IMR-90 (cell line): ENCODE results near the gene DNAI2. TPM values are rescaled to one million over a fixed set of nuclear protein-coding genes. Genes with fewer than 3 reads are reported as not detected.

Experiments
- ATAC-seq: fragments of 200-7000 bp; cut with Tn5 transposase; 2 replicates; pipeline ENCODE4 v1.9.1; 2020; ENCODE audit warnings: low read depth, mild to moderate bottlenecking, moderate library complexity
- BruUV-seq: library from RNA; stranded (reverse); fragments of 400-500 nt; replicated peaks from 2 replicates; lab custom pipeline; 2021; lab: Mats Ljungman, UMichigan
- CTCF ChIA-PET: fragments of 300-600 bp; formaldehyde crosslinking; extraction: SDS; loops from one replicate; lab custom pipeline; 2021; ENCODE audit warnings: antibody characterized with exemption; lab: Yijun Ruan, JAX
- POLR2A ChIA-PET: fragments of 300-600 bp; sonication (Branson Sonifier 250); formaldehyde crosslinking; loops from one replicate; lab custom pipeline; 2022; ENCODE audit warnings: antibody characterized with exemption; ENCODE audit not compliant: unreplicated experiment; lab: Charles Lee
- DNase-seq: peaks from one replicate; pipeline ENCODE4 v3.0.0; 2013
- H2AFZ ChIP-seq: replicated peaks from 2 replicates; pipeline ENCODE3; 2013; ENCODE audit warnings: low read length, mild to moderate bottlenecking; ENCODE audit not compliant: poor library complexity
- H2AK5ac ChIP-seq: 2 replicates; pipeline ENCODE4 v1.6.1; 2013; ENCODE audit warnings: low read depth, low read length, inconsistent platforms
- H2AK9ac ChIP-seq: replicated peaks from 2 replicates; pipeline ENCODE3; 2013; ENCODE audit warnings: mild to moderate bottlenecking, low read depth, low read length, moderate library complexity; ENCODE audit not compliant: poor library complexity
- H2BK120ac ChIP-seq: 2 replicates; pipeline ENCODE4 v1.6.1; 2013; ENCODE audit warnings: low read depth, low read length, inconsistent platforms
- H2BK15ac ChIP-seq: 3 replicates; pipeline ENCODE4 v1.6.1; 2013; ENCODE audit warnings: low read depth, low read length, inconsistent platforms
- H2BK20ac ChIP-seq: 2 replicates; pipeline ENCODE4 v1.6.1; 2013; ENCODE audit warnings: low read depth, mild to moderate bottlenecking, inconsistent platforms, low read length, moderate library complexity
- H2BK5ac ChIP-seq: 2 replicates; pipeline ENCODE4 v1.6.1; 2013; ENCODE audit warnings: mild to moderate bottlenecking, low read depth, low read length, inconsistent platforms; ENCODE audit not compliant: poor library complexity, severe bottlenecking
- H3K14ac ChIP-seq: replicated peaks from 2 replicates; pipeline ENCODE4 v1.6.1; 2013; ENCODE audit warnings: low read depth, low read length, inconsistent platforms
- H3K18ac ChIP-seq: 2 replicates; pipeline ENCODE4 v1.6.1; 2013; ENCODE audit warnings: low read depth, low read length, control low read depth
- H3K23ac ChIP-seq: 2 replicates; pipeline ENCODE4 v1.6.1; 2013; ENCODE audit warnings: low read depth, low read length, inconsistent platforms
- H3K27ac ChIP-seq: 2 replicates; pipeline ENCODE4 v1.5.1; 2013; ENCODE audit warnings: mild to moderate bottlenecking, control low read depth, low read length; ENCODE audit not compliant: insufficient read depth
- H3K27me3 ChIP-seq: 2 replicates; pipeline ENCODE4 v1.6.1; 2013; ENCODE audit warnings: low read length; ENCODE audit not compliant: control insufficient read depth, insufficient read depth
- H3K36me3 ChIP-seq: 2 replicates; pipeline ENCODE4 v1.6.1; 2013; ENCODE audit warnings: low read length, mixed read lengths; ENCODE audit not compliant: control insufficient read depth, insufficient read depth
- H3K4ac ChIP-seq: 2 replicates; pipeline ENCODE4 v1.6.1; 2013; ENCODE audit warnings: low read depth, low read length, inconsistent platforms
- H3K4me1 ChIP-seq: 2 replicates; pipeline ENCODE4 v1.6.1; 2013; ENCODE audit warnings: low read length, mixed read lengths; ENCODE audit not compliant: control insufficient read depth, insufficient read depth
- H3K4me2 ChIP-seq: 2 replicates; pipeline ENCODE4 v1.6.1; 2013; ENCODE audit warnings: low read depth, mild to moderate bottlenecking, control low read depth, low read length, moderate library complexity
- H3K4me3 ChIP-seq: 2 replicates; pipeline ENCODE4 v1.5.1; 2013; ENCODE audit warnings: low read depth, mild to moderate bottlenecking, control low read depth, low read length, moderate library complexity; ENCODE audit not compliant: insufficient read depth
- H3K56ac ChIP-seq: 2 replicates; pipeline ENCODE4 v1.6.1; 2013; ENCODE audit warnings: low read length, inconsistent platforms; ENCODE audit not compliant: insufficient read depth; ENCODE audit errors: extremely low read depth
- H3K79me1 ChIP-seq, 2 experiments: 2 replicates each; pipeline ENCODE4 v1.6.1; 2013; ENCODE audit warnings: low read length in 2 of 2, inconsistent platforms in 1 of 2, low read depth in 1 of 2
- H3K9ac ChIP-seq: 2 replicates; pipeline ENCODE4 v1.6.1; 2013; ENCODE audit warnings: low read depth, low read length, control low read depth
- H3K9me1 ChIP-seq: 2 replicates; pipeline ENCODE4 v1.6.1; 2013; ENCODE audit warnings: low read length, inconsistent platforms; ENCODE audit not compliant: insufficient read depth
- H3K9me3 ChIP-seq: 2 replicates; pipeline ENCODE4 v1.6.1; 2013; ENCODE audit warnings: low read length; ENCODE audit not compliant: control insufficient read depth, insufficient read depth
- H4K20me1 ChIP-seq: 2 replicates; pipeline ENCODE4 v1.6.1; 2013; ENCODE audit warnings: low read length, inconsistent platforms; ENCODE audit not compliant: insufficient read depth
- H4K5ac ChIP-seq: 2 replicates; pipeline ENCODE4 v1.6.1; 2013; ENCODE audit warnings: mild to moderate bottlenecking, low read depth, low read length, control low read depth
- H4K8ac ChIP-seq, 2 experiments: 2 replicates each; pipeline ENCODE4 v1.6.1; 2013; ENCODE audit warnings: low read depth in 2 of 2, low read length in 2 of 2, control low read depth in 1 of 2, inconsistent platforms in 1 of 2
- H4K91ac ChIP-seq: 2 replicates; pipeline ENCODE4 v1.6.1; 2013; ENCODE audit warnings: low read depth, low read length, inconsistent platforms; ENCODE audit not compliant: insufficient read depth
- POLR2A ChIP-seq: IDR thresholded peaks from 2 replicates; pipeline ENCODE4 v1.6.1; 2012; ENCODE audit warnings: mild to moderate bottlenecking, low read depth, low read length
- RAD21 ChIP-seq: IDR thresholded peaks from 2 replicates; pipeline ENCODE4 v1.6.1; 2012; ENCODE audit warnings: low read length, improper control_type of control experiment
- RCOR1 ChIP-seq: IDR thresholded peaks from 2 replicates; pipeline ENCODE4 v1.6.1; 2012; ENCODE audit warnings: mild to moderate bottlenecking, low read length, improper control_type of control experiment; ENCODE audit not compliant: insufficient replicate concordance
- WGBS, 2 experiments: methylation state at CpG; one replicate each; pipeline versions ENCODE4 v1.1.5 to v1.1.7; 2013; ENCODE audit warnings: missing lambda C conversion rate in 2 of 2; ENCODE audit not compliant: insufficient read length in 1 of 2; ENCODE audit errors: extremely low coverage in 2 of 2; 5-methylcytosine and 5-hydroxymethylcytosine counted together
- dilution Hi-C: fragments of 300-500 bp; cut with HindIII; formaldehyde crosslinking; loops from one replicate; pipeline ENCODE4 v1.14.3; 2018; ENCODE audit warnings: low sequenced_read_pairs; ENCODE audit not compliant: unreplicated experiment
- in situ Hi-C: fragments of 300-500 bp; cut with MboI; formaldehyde crosslinking; loops from 3 replicates; pipeline ENCODE4 v1.14.3; 2019; ENCODE audit warnings: low sequenced_read_pairs, inconsistent platforms, mixed read lengths
- intact Hi-C: fragments of 100-400 bp; cut with micrococcal nuclease; formaldehyde crosslinking; loops from 2 replicates; pipeline ENCODE4 v1.10.0; 2022
- polyA plus RNA-seq, 3 experiments: library from polyadenylated mRNA; depleted of rRNA; stranded (reverse); fragments of >200 nt; gene quantifications; 2 replicates each; pipeline ENCODE4 v1.2.3, GENCODE V29; 2012; ENCODE audit warnings: low replicate concordance in 1 of 3
- total RNA-seq: library from RNA; depleted of rRNA; stranded (reverse); fragments of >200 nt; gene quantifications from 2 replicates; pipeline ENCODE4 v1.2.3, GENCODE V29; 2012
- TF ChIP-seq, protein P1 (sequence below): conservative IDR thresholded peaks from 2 replicates; pipeline ENCODE4 v1.5.1; 2012; ENCODE audit warnings: mild to moderate bottlenecking, low read depth, low read length, improper control_type of control experiment

DNAI2 gene
- total and polyA plus RNA-seq, 2 of the 4 experiments (the other 2 are of a cell fraction), result not detected

DNA sequence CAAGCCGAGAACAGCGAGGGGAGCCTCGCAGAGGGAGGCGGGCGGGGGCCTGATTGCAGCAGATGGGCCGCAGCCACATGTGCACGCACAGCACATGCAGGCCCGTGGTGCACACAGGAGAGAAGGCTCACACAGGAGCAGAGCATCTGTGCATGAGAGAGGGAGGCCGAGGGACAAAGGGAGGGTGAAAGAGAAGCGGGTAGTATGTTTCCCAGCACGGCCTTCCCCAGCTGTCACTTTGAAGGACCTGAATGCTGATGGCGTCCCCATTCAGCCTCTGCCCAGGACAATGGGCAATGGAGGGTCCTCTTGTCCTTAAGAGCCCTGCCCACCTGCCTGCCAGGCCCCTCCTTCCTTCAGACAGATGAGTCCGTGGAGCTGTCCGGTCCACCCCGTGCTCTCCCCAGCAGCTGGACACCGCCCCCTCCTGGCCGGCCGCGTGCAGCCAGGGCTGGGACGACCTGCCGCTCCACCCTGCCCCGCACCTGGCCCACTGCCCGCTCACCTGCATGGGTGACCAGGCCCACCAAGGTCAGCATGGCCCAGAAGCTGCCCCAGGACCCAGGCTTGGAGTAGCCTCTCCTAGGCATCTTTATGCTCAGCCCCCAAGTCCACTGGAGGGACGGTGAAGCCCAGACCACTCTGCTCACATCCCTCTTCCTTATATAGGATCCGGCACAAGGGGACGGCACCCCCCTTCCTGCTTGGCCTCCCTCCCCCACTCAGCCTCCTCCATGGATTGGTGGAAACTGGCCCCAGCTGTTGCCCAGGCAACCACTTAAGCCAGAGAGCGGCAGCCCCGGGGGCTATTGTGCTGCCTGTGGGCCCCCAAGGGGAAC lies 87.4 kb downstream of the DNAI2 start, which contains the start of gene BTBD17:
Gene BTBD17 (minus strand): TSS at position 639 of the 839 bp plus-strand sequence. CDS start 49 bp downstream, at position 590.
- no peak within 1 kb of the TSS for H4K5ac ChIP-seq
- H2BK120ac ChIP-seq, result no peak within 1 kb of the TSS
- CTCF ChIA-PET, result no interaction called here
- no peak within 1 kb of the TSS for H2AK9ac ChIP-seq
- no peak within 1 kb of the TSS for H3K23ac ChIP-seq
- peak within 1 kb of the TSS; percentile 41 for H2AFZ ChIP-seq
- H4K91ac ChIP-seq, result no peak within 1 kb of the TSS
- H3K27me3 ChIP-seq, result peaks cover 8% of the 10 kb centered on the region; the same call in 1 of the 2 replicates
- no peak within 1 kb of the TSS for H3K14ac ChIP-seq
- no peaks in the 10 kb centered on the region for H3K79me1 ChIP-seq
- H3K27ac ChIP-seq, result no peak within 1 kb of the TSS
- TF ChIP-seq POLR2A (no peak), RAD21 (peak; percentile 29; the same call in 1 of the 2 replicates), RCOR1 (no peak)
- TF ChIP-seq, protein P1, sequence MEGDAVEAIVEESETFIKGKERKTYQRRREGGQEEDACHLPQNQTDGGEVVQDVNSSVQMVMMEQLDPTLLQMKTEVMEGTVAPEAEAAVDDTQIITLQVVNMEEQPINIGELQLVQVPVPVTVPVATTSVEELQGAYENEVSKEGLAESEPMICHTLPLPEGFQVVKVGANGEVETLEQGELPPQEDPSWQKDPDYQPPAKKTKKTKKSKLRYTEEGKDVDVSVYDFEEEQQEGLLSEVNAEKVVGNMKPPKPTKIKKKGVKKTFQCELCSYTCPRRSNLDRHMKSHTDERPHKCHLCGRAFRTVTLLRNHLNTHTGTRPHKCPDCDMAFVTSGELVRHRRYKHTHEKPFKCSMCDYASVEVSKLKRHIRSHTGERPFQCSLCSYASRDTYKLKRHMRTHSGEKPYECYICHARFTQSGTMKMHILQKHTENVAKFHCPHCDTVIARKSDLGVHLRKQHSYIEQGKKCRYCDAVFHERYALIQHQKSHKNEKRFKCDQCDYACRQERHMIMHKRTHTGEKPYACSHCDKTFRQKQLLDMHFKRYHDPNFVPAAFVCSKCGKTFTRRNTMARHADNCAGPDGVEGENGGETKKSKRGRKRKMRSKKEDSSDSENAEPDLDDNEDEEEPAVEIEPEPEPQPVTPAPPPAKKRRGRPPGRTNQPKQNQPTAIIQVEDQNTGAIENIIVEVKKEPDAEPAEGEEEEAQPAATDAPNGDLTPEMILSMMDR, result peak; percentile 32
- BruUV-seq, result no TSS peak
- H4K20me1 ChIP-seq, result no peaks in the 10 kb centered on the region
- DNase-seq (peak; percentile 6), ATAC-seq (peak; percentile 77)
- no peak within 1 kb of the TSS for H2AK5ac ChIP-seq
- no peak within 1 kb of the TSS for H3K18ac ChIP-seq
- H3K9me3 ChIP-seq, result no peaks in the 10 kb centered on the region
- in situ Hi-C loops, result no loop called here
- H2BK5ac ChIP-seq, result no peak within 1 kb of the TSS
- H3K4me2 ChIP-seq, result no peak within 1 kb of the TSS
- POLR2A ChIA-PET, result no interaction called here
- H3K9ac ChIP-seq, result no peak within 1 kb of the TSS
- no peaks in the 10 kb centered on the region for H3K36me3 ChIP-seq
- H3K56ac ChIP-seq, result no peak within 1 kb of the TSS
- intact Hi-C loops, result loop anchor here (5.0 kb wide), 1 partner anchor 154 kb away; no protein-coding TSS in a partner anchor
- no peak within 1 kb of the TSS for H2BK15ac ChIP-seq
- H3K4ac ChIP-seq, result no peak within 1 kb of the TSS
- 19% methylated on average over 21 of the region's 28 CpGs; no CpG with 5 or more reads in 1 of the 2 experiments for WGBS, 2 experiments
- H2BK20ac ChIP-seq, result no peak within 1 kb of the TSS
- H3K4me3 ChIP-seq, result no peak within 1 kb of the TSS
- dilution Hi-C loops, result no loop called here
- no peaks in the 10 kb centered on the region for H3K4me1 ChIP-seq
- no peaks in the 10 kb centered on the region for H3K9me1 ChIP-seq
- H4K8ac ChIP-seq, result no peak within 1 kb of the TSS
